ENCODE results near the gene MUC5AC. TPM values are rescaled to one million over a fixed set of nuclear protein-coding genes. Genes with fewer than 3 reads are reported as not detected.

MUC5AC gene
- total RNA-seq, 1 donor from 2014 or later, result not detected

GRCh38 chr11:1198561-1199240 lies 40.9 kb downstream of the MUC5AC start:
- Mint-ChIP-seq H3K27me3 (ENCODE audit: unreplicated experiment) (no peaks in the 10 kb centered on the region), H3K4me3 (ENCODE audit: unreplicated experiment) (no peak overlapping the region), H3K27ac (ENCODE audit: unreplicated experiment) (no peak overlapping the region), H3K36me3 (ENCODE audit: low read depth, unreplicated experiment) (no peaks in the 10 kb centered on the region), H3K9me3 (ENCODE audit: unreplicated experiment) (no peaks in the 10 kb centered on the region), H3K4me1 (ENCODE audit: unreplicated experiment) (no peaks in the 10 kb centered on the region)
- DNase-seq (ENCODE audit: low spot score), result no peak
- TF ChIP-seq, protein P1, sequence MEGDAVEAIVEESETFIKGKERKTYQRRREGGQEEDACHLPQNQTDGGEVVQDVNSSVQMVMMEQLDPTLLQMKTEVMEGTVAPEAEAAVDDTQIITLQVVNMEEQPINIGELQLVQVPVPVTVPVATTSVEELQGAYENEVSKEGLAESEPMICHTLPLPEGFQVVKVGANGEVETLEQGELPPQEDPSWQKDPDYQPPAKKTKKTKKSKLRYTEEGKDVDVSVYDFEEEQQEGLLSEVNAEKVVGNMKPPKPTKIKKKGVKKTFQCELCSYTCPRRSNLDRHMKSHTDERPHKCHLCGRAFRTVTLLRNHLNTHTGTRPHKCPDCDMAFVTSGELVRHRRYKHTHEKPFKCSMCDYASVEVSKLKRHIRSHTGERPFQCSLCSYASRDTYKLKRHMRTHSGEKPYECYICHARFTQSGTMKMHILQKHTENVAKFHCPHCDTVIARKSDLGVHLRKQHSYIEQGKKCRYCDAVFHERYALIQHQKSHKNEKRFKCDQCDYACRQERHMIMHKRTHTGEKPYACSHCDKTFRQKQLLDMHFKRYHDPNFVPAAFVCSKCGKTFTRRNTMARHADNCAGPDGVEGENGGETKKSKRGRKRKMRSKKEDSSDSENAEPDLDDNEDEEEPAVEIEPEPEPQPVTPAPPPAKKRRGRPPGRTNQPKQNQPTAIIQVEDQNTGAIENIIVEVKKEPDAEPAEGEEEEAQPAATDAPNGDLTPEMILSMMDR (IDR thresholded peaks at IDR 0.05; ENCODE audit: unreplicated experiment), result no peak

DNA sequence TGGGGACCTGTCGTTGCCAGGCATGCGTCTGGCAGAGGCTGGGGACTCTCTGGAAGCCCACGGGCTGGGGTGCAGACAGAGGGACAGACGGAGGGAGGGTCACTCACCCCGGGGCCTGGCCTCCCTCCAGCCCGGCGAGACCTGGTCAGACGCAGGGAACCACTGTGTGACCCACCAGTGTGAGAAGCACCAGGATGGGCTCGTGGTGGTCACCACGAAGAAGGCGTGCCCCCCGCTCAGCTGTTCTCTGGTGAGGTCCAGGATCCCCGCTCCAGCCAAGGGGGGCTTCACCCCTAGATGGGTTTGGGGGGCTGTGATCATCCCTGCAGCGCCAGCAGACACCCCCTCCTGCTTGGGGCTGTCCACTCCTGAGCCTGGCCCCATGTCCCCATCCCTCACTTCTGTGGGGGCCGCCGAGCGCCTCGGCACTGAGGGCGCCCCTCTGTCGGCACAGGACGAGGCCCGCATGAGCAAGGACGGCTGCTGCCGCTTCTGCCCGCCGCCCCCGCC lies 41.5 kb downstream of the MUC5AC start:
- Mint-ChIP-seq H3K27ac (ENCODE audit: unreplicated experiment) (no peak overlapping the region), H3K27me3 (ENCODE audit: unreplicated experiment) (no peaks in the 10 kb centered on the region), H3K4me3 (ENCODE audit: unreplicated experiment) (no peak overlapping the region), H3K36me3 (ENCODE audit: low read depth, unreplicated experiment) (no peaks in the 10 kb centered on the region), H3K9me3 (ENCODE audit: unreplicated experiment) (no peaks in the 10 kb centered on the region), H3K4me1 (ENCODE audit: unreplicated experiment) (no peaks in the 10 kb centered on the region)
- TF ChIP-seq, protein P1 (IDR thresholded peaks at IDR 0.05; ENCODE audit: unreplicated experiment), result no peak
- DNase-seq (ENCODE audit: low spot score), result no peak

DNA sequence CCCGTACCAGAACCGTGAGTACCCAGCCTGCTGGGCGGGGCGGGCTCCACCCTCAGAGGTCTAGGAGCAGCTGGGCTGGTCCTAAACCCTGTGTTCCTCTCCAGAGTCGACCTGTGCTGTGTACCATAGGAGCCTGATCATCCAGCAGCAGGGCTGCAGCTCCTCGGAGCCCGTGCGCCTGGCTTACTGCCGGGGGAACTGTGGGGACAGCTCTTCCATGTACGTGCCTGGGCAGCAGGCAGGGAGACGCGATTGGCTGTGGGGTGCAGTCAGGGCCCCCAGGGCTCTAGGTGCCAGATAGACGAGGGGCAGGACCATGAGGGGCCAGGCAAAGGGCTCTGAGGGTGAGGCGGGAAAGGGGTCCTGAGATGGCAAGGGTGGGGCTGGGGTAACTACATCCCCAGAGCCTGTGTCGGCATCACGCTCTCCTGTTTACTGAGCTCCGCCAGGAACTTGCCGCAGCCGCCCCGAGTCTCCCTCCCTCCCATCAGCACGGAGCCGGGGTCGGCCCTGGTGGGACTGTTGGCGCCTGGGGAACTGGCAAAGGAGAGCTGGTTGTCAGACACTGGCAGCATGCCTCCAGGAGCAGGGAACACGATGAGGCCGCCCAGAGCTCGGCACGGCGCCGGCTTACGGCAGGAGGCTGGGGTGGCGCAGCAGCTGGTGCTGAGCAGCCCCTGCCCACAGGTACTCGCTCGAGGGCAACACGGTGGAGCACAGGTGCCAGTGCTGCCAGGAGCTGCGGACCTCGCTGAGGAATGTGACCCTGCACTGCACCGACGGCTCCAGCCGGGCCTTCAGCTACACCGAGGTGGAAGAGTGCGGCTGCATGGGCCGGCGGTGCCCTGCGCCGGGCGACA lies 42.2 kb downstream of the MUC5AC start:
- Mint-ChIP-seq H3K4me3 (ENCODE audit: unreplicated experiment) (no peak overlapping the region), H3K27ac (ENCODE audit: unreplicated experiment) (no peak overlapping the region), H3K4me1 (ENCODE audit: unreplicated experiment) (no peaks in the 10 kb centered on the region), H3K36me3 (ENCODE audit: low read depth, unreplicated experiment) (no peaks in the 10 kb centered on the region), H3K27me3 (ENCODE audit: unreplicated experiment) (no peaks in the 10 kb centered on the region), H3K9me3 (ENCODE audit: unreplicated experiment) (no peaks in the 10 kb centered on the region)
- no peak for DNase-seq (ENCODE audit: low spot score)
- TF ChIP-seq, protein P1 (IDR thresholded peaks at IDR 0.05; ENCODE audit: unreplicated experiment), result no peak

- Mint-ChIP-seq H3K36me3 (ENCODE audit: low read depth, unreplicated experiment) (no peaks in the 10 kb centered on the region), H3K27me3 (ENCODE audit: unreplicated experiment) (peaks cover 2% of the 10 kb centered on the region), H3K9me3 (ENCODE audit: unreplicated experiment) (no peaks in the 10 kb centered on the region), H3K27ac (ENCODE audit: unreplicated experiment) (no peak overlapping the region), H3K4me3 (ENCODE audit: unreplicated experiment) (no peak overlapping the region), H3K4me1 (ENCODE audit: unreplicated experiment) (no peaks in the 10 kb centered on the region)
- no peak for DNase-seq (ENCODE audit: low spot score)
- TF ChIP-seq, protein P1 (IDR thresholded peaks at IDR 0.05; ENCODE audit: unreplicated experiment), result no peak
Observed at GRCh38 chr11:1200611-1201191, 42.9 kb downstream of the MUC5AC start.
